HepG2 (cell line): ENCODE measurements around the gene AXIN2. TPM values are rescaled to one million over a fixed set of nuclear protein-coding genes. Genes with fewer than 3 reads are reported as not detected.
A peak's percentile ranks its signal among the peaks of the same experiment; 100 is the strongest.

Experiments used
- ATAC-seq: fragments of 200-7000 bp; cut with Tn5 transposase; 3 replicates; pipeline ENCODE4 v1.9.1; 2020; ENCODE audit warnings: mild to moderate bottlenecking, moderate library complexity
- BruUV-seq: library from RNA; stranded (reverse); fragments of 400-500 nt; replicated peaks from 2 replicates; lab custom pipeline; 2021; lab: Mats Ljungman, UMichigan
- CTCF ChIA-PET: fragments of 300-600 bp; formaldehyde crosslinking; extraction: SDS; loops from one replicate; lab custom pipeline; 2021; ENCODE audit warnings: low total read pairs, inconsistent platforms, low intra/inter-chr PET ratio; lab: Yijun Ruan, JAX
- POLR2A ChIA-PET: fragments of 350-600 bp; sonication (Branson Sonifier 250); formaldehyde crosslinking; loops from one replicate; lab custom pipeline; 2020; ENCODE audit warnings: antibody characterized with exemption, inconsistent platforms; lab: Yijun Ruan, JAX
- DNase-seq: peaks from one replicate; pipeline ENCODE4 v3.0.0-alpha.2; 2015; ENCODE audit warnings: low spot score
- FAIRE-seq: peaks from 3 replicates; lab custom pipeline; 2011; peaks lifted over from hg19 to GRCh38; lab: Jason Lieb, UNC
- H2AFZ ChIP-seq: one replicate; pipeline ENCODE4 v1.6.1; 2011; ENCODE audit warnings: low read length, inconsistent platforms
- H3K27ac ChIP-seq: fragments of 300-600 bp; 3 replicates; pipeline ENCODE4 v1.8.0; 2011; ENCODE audit warnings: mixed run types, mild to moderate bottlenecking, mixed read lengths, low read length, inconsistent platforms; ENCODE audit not compliant: insufficient read depth; ENCODE audit errors: extremely low read length
- H3K27me3 ChIP-seq, 2 experiments: fragments of 200-600 bp in 1 of 2; 2 replicates in 1 of 2; 3 replicates in 1 of 2; pipeline versions ENCODE4 v1.6.0 to v1.8.0; 2011; ENCODE audit warnings: low read length in 2 of 2, mild to moderate bottlenecking in 2 of 2, moderate library complexity in 2 of 2, inconsistent platforms in 1 of 2; ENCODE audit not compliant: insufficient read depth in 2 of 2, control insufficient read depth in 1 of 2
- H3K36me3 ChIP-seq, 2 experiments: fragments of 200-600 bp in 1 of 2; replicated peaks in 1 of 2; 2 replicates in 1 of 2; 3 replicates in 1 of 2; pipeline versions ENCODE4 v1.5.1 to v1.8.0; 2011; ENCODE audit warnings: low read length in 2 of 2, inconsistent platforms in 1 of 2; ENCODE audit not compliant: insufficient read depth in 2 of 2, control insufficient read depth in 1 of 2
- H3K4me1 ChIP-seq: 2 replicates; pipeline ENCODE4 v1.5.1; 2012; ENCODE audit warnings: low read length, inconsistent platforms; ENCODE audit not compliant: insufficient read depth
- H3K4me2 ChIP-seq: 2 replicates; pipeline ENCODE4 v1.6.0; 2011; ENCODE audit warnings: low read depth, low read length, inconsistent platforms
- H3K4me3 ChIP-seq, 3 experiments: fragments of 200-600 bp in 1 of 3; sonication (generic), shearing (Covaris generic) in 1 of 3; replicated peaks in 1 of 3; 2 replicates each; pipeline ENCODE4 v1.5.1; 2011 to 2016; ENCODE audit warnings: low read length in 3 of 3, inconsistent platforms in 2 of 3, low read depth in 2 of 3, mild to moderate bottlenecking in 2 of 3, control low read depth in 1 of 3, mixed read lengths in 1 of 3; ENCODE audit not compliant: insufficient read depth in 1 of 3
- H3K79me2 ChIP-seq: one replicate; pipeline ENCODE4 v1.6.1; 2011; ENCODE audit warnings: low read length, inconsistent platforms; ENCODE audit not compliant: insufficient read depth
- H3K9ac ChIP-seq: 2 replicates; pipeline ENCODE4 v1.6.0; 2011; ENCODE audit warnings: mild to moderate bottlenecking, low read depth, low read length, inconsistent platforms; ENCODE audit not compliant: insufficient read depth
- H3K9me3 ChIP-seq: 2 replicates; pipeline ENCODE4 v1.5.1; 2012; ENCODE audit warnings: mild to moderate bottlenecking, low read length
- H4K20me1 ChIP-seq: 2 replicates; pipeline ENCODE4 v1.6.0; 2011; ENCODE audit warnings: inconsistent platforms, mild to moderate bottlenecking, low read length, moderate library complexity; ENCODE audit not compliant: insufficient read depth
- AKAP8 ChIP-seq: sonication (generic); formaldehyde crosslinking; IDR thresholded peaks from 2 replicates; pipeline ENCODE4 v1.5.1; 2020; ENCODE audit warnings: mild to moderate bottlenecking, missing genetic modification reagents
- ARNTL ChIP-seq: sonication (generic); formaldehyde crosslinking; IDR thresholded peaks from 2 replicates; pipeline ENCODE4 v1.4.0; 2020; ENCODE audit warnings: mild to moderate bottlenecking, missing genetic modification reagents
- HNF4A ChIP-seq: sonication (generic); formaldehyde crosslinking; IDR thresholded peaks from 2 replicates; pipeline ENCODE4 v1.4.0; 2020; ENCODE audit warnings: missing genetic modification reagents
- HOXA3 ChIP-seq: sonication (generic); formaldehyde crosslinking; IDR thresholded peaks from 2 replicates; pipeline ENCODE4 v1.5.0; 2020; ENCODE audit warnings: missing genetic modification reagents
- KAT2B ChIP-seq: fragments of 150-350 bp; IDR thresholded peaks from 2 replicates; pipeline ENCODE4 v1.6.1; 2014; ENCODE audit warnings: low read depth, low read length, borderline replicate concordance
- MAF1 ChIP-seq: sonication (generic); formaldehyde crosslinking; IDR thresholded peaks from 2 replicates; pipeline ENCODE4 v1.5.0; 2020; ENCODE audit warnings: missing genetic modification reagents, borderline replicate concordance
- MED1 ChIP-seq: sonication (generic); formaldehyde crosslinking; IDR thresholded peaks from 2 replicates; pipeline ENCODE4 v1.4.0; 2020; ENCODE audit warnings: missing genetic modification reagents
- NFKB2 ChIP-seq: sonication (generic); formaldehyde crosslinking; IDR thresholded peaks from 2 replicates; pipeline ENCODE4 v1.4.0; 2020; ENCODE audit warnings: missing genetic modification reagents, borderline replicate concordance
- PAF1 ChIP-seq: IDR thresholded peaks from 2 replicates; pipeline ENCODE4 v1.6.1; 2016; ENCODE audit warnings: missing genetic modification reagents, missing compliant biosample characterization
- PHB2 ChIP-seq: fragments of 450-650 bp; IDR thresholded peaks from 2 replicates; pipeline ENCODE4 v1.6.1; 2018; ENCODE audit not compliant: partially characterized antibody
- POLR2G ChIP-seq: fragments of 200-400 bp; formaldehyde crosslinking; IDR thresholded peaks from 2 replicates; pipeline ENCODE4 v1.6.1; 2018; ENCODE audit warnings: mild to moderate bottlenecking, low read depth, low read length, moderate library complexity
- SSRP1 ChIP-seq: IDR thresholded peaks from 2 replicates; pipeline ENCODE4 v1.6.1; 2016; ENCODE audit warnings: control low read depth
- STAT5B ChIP-seq: sonication (generic); formaldehyde crosslinking; IDR thresholded peaks from 2 replicates; pipeline ENCODE4 v1.4.0; 2020; ENCODE audit warnings: missing genetic modification reagents
- ZBTB38 ChIP-seq: sonication (generic); formaldehyde crosslinking; IDR thresholded peaks from 2 replicates; pipeline ENCODE4 v1.5.1; 2020; ENCODE audit warnings: mild to moderate bottlenecking, missing genetic modification reagents
- ZFY ChIP-seq: sonication (generic); formaldehyde crosslinking; IDR thresholded peaks from 2 replicates; pipeline ENCODE4 v1.4.0; 2020; ENCODE audit warnings: missing genetic modification reagents
- ZNF263 ChIP-seq: sonication (generic); formaldehyde crosslinking; IDR thresholded peaks from 2 replicates; pipeline ENCODE4 v1.4.0; 2020; ENCODE audit warnings: missing genetic modification reagents
- ZNF530 ChIP-seq: sonication (generic); formaldehyde crosslinking; IDR thresholded peaks from 2 replicates; pipeline ENCODE4 v1.5.0; 2020; ENCODE audit warnings: low read depth, mild to moderate bottlenecking, missing genetic modification reagents
- ZNF550 ChIP-seq: sonication (generic); formaldehyde crosslinking; IDR thresholded peaks from 2 replicates; pipeline ENCODE4 v1.4.0; 2020; ENCODE audit warnings: mild to moderate bottlenecking, missing genetic modification reagents, borderline replicate concordance
- WGBS: methylation state at CpG from one replicate; pipeline ENCODE4 v1.1.6; 2017; ENCODE audit warnings: low lambda C conversion rate; 5-methylcytosine and 5-hydroxymethylcytosine counted together
- in situ Hi-C: cut with HindIII; loops from 2 replicates; pipeline ENCODE4 v1.10.0; 2017; ENCODE audit warnings: low pct_unique_long_range_greater_than_20kb; ENCODE audit not compliant: extremely low pct_ligation_motif_present
- intact Hi-C: fragments of 100-400 bp; cut with micrococcal nuclease; formaldehyde crosslinking; loops from one replicate; pipeline ENCODE4 v1.10.0; 2022; ENCODE audit not compliant: unreplicated experiment
- polyA plus RNA-seq, 8 experiments: library from polyadenylated mRNA; depleted of rRNA in 3 of 8; stranded (reverse) in 7 of 8; unstranded in 1 of 8; fragments of >200 nt; fragmentation: Illumina TruSeq in 4 of 8; extraction: Trizol in 4 of 8; gene quantifications; 2 replicates each; pipeline versions ENCODE4 v1.2.1 to v1.2.3, GENCODE V29; 2011 to 2016; ENCODE audit warnings: low read depth in 4 of 8, missing spikeins in 1 of 8, mixed read lengths in 1 of 8; ENCODE audit not compliant: insufficient read depth in 1 of 8
- total RNA-seq, 5 experiments: library from RNA; depleted of rRNA; stranded (reverse); fragments of >200 nt; fragmentation: Illumina TruSeq; extraction: Trizol; gene quantifications; 2 replicates each; pipeline ENCODE4 v1.2.3, GENCODE V29; 2016; ENCODE audit warnings: low read depth in 1 of 5
- TF ChIP-seq, protein P1 (sequence below): sonication (generic); formaldehyde crosslinking; IDR thresholded peaks from 2 replicates; pipeline ENCODE4 v1.5.1; 2020; ENCODE audit warnings: mild to moderate bottlenecking, missing genetic modification reagents, moderate library complexity

AXIN2 gene
- total and polyA plus RNA-seq, 2 of the 13 experiments (the other 11 are each of a cell fraction or from before 2014, with no cell fraction given) = 58.6 to 63.4 TPM

DNA sequence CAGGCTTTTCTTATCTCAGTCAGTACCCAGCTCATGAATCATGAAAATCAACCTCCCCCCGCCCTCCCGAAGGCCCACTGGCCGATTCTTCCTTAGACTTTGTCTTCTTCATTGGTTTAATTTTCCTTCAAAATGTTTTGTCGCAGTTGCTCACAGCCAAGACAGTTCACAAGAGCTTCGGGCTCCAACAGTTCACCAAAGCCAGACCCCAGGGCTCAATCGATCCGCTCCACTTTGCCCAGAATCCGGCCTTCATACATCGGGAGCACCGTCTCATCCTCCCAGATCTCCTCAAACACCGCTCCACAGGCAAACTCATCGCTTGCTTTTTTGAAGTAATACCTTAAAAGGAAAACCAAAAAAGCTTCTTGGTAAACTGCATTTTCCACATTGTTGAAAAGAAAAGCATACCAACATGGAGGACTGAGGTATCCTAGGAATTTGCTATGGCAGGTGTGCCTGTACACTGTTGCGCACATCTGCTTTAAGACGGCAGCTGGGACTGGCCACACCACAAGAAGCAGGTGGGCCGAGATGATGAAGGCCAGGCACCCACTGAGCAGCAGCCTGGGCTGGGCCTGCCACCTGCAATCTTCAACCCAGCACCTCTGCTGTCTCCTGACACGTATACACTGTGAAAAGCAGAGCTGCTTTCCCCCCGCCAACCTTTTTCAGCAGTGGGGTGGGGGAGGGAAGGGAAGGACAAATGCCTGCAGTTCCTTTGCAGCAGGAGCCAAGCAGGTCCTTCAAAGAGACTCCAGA lies 31.5 kb downstream of the AXIN2 start:
- TF ChIP-seq ZNF263 (0 out of 2 replicates have a peak, but pooled peaks have one; percentile 29), HNF4A (no peak), ZNF550 (no peak), KAT2B (no peak), ZBTB38 (0 out of 2 replicates have a peak, but pooled peaks have one; percentile 34), STAT5B (no peak), PAF1 (0 out of 2 replicates have a peak, but pooled peaks have one; percentile 8), MAF1 (CRISPR knock-in tag) (no peak), SSRP1 (CRISPR knock-in tag) (0 out of 2 replicates have a peak, but pooled peaks have one; percentile 13), POLR2G (peak; percentile 62), MED1 (no peak), ZFY (CRISPR knock-in tag) (0 out of 2 replicates have a peak, but pooled peaks have one; percentile 14), AKAP8 (CRISPR knock-in tag) (0 out of 2 replicates have a peak, but pooled peaks have one; percentile 52), NFKB2 (CRISPR knock-in tag) (0 out of 2 replicates have a peak, but pooled peaks have one; percentile 17), HOXA3 (CRISPR knock-in tag) (0 out of 2 replicates have a peak, but pooled peaks have one; percentile 24), PHB2 (no peak), ARNTL (CRISPR knock-in tag) (no peak), ZNF530 (CRISPR knock-in tag) (no peak)
- TF ChIP-seq, protein P1, sequence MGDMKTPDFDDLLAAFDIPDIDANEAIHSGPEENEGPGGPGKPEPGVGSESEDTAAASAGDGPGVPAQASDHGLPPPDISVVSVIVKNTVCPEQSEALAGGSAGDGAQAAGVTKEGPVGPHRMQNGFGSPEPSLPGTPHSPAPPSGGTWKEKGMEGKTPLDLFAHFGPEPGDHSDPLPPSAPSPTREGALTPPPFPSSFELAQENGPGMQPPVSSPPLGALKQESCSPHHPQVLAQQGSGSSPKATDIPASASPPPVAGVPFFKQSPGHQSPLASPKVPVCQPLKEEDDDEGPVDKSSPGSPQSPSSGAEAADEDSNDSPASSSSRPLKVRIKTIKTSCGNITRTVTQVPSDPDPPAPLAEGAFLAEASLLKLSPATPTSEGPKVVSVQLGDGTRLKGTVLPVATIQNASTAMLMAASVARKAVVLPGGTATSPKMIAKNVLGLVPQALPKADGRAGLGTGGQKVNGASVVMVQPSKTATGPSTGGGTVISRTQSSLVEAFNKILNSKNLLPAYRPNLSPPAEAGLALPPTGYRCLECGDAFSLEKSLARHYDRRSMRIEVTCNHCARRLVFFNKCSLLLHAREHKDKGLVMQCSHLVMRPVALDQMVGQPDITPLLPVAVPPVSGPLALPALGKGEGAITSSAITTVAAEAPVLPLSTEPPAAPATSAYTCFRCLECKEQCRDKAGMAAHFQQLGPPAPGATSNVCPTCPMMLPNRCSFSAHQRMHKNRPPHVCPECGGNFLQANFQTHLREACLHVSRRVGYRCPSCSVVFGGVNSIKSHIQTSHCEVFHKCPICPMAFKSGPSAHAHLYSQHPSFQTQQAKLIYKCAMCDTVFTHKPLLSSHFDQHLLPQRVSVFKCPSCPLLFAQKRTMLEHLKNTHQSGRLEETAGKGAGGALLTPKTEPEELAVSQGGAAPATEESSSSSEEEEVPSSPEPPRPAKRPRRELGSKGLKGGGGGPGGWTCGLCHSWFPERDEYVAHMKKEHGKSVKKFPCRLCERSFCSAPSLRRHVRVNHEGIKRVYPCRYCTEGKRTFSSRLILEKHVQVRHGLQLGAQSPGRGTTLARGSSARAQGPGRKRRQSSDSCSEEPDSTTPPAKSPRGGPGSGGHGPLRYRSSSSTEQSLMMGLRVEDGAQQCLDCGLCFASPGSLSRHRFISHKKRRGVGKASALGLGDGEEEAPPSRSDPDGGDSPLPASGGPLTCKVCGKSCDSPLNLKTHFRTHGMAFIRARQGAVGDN (CRISPR knock-in tag) = peak; percentile 32
- DNase-seq = no peak
- no peaks in the 10 kb centered on the region for H3K9me3 ChIP-seq
- WGBS = 97% methylated on average over 17 of the region's 17 CpGs
- peaks cover 60% of the 10 kb centered on the region for H4K20me1 ChIP-seq
- H3K4me2 ChIP-seq = no peak overlapping the region
- in situ Hi-C loops = loop anchor here (25.0 kb wide), 1 partner anchor 632 kb away; no protein-coding TSS in a partner anchor
- no peak overlapping the region for H3K27ac ChIP-seq
- intact Hi-C loops = no loop called here
- H2AFZ ChIP-seq = no peak overlapping the region
- ChIA-PET CTCF (no interaction called here), POLR2A (interaction anchor here (1.0 to 2.4 kb wide), 2 partner anchors 12 to 28 kb away, joined by 3 to 15 read pairs; no protein-coding TSS in a partner anchor)
- FAIRE-seq = no peak
- H3K27me3 ChIP-seq = no peaks in the 10 kb centered on the region
- peaks cover 44 to 62% of the 10 kb centered on the region in 2 experiments for H3K36me3 ChIP-seq
- no peak overlapping the region for H3K4me3 ChIP-seq
- H3K79me2 ChIP-seq = no peaks in the 10 kb centered on the region
- ATAC-seq = no peak
- BruUV-seq = no TSS peak
- H3K4me1 ChIP-seq = peaks cover 69% of the 10 kb centered on the region
- H3K9ac ChIP-seq = no peak overlapping the region
